H1 (cell line): ENCODE data around the gene PRKN. TPM values are rescaled to one million over a fixed set of nuclear protein-coding genes. Genes with fewer than 3 reads are reported as not detected.

Experiments
- CHD7 ChIP-seq: fragments of 300-600 bp; sonication (generic); IDR thresholded peaks from 2 replicates; pipeline ENCODE4 v1.7.1; 2012; ENCODE audit warnings: low read length, moderate library complexity, mild to moderate bottlenecking, inconsistent platforms; ENCODE audit not compliant: insufficient replicate concordance
- CTBP2 ChIP-seq: IDR thresholded peaks from 2 replicates; pipeline ENCODE4 v1.7.0; 2011; ENCODE audit warnings: borderline replicate concordance, mild to moderate bottlenecking, moderate library complexity, mixed read lengths, low read length; ENCODE audit not compliant: insufficient read depth, insufficient read length
- EZH2 ChIP-seq: fragments of 200-600 bp; sonication (generic); IDR thresholded peaks from 2 replicates; pipeline ENCODE4 v1.7.1; 2012; ENCODE audit warnings: low read depth, mild to moderate bottlenecking, moderate library complexity, low read length, inconsistent platforms; ENCODE audit not compliant: severe bottlenecking
- FOSL1 ChIP-seq: IDR thresholded peaks from 2 replicates; pipeline ENCODE4 v1.6.1; 2011; ENCODE audit warnings: mild to moderate bottlenecking, low read depth, low read length, moderate library complexity; ENCODE audit not compliant: insufficient read depth
- GABPA ChIP-seq: IDR thresholded peaks from 2 replicates; pipeline ENCODE4 v1.6.1; 2011; ENCODE audit warnings: mild to moderate bottlenecking, low read length, moderate library complexity, borderline replicate concordance; ENCODE audit not compliant: insufficient read depth
- HDAC6 ChIP-seq: IDR thresholded peaks from one replicate; pipeline ENCODE4 v1.7.1; 2012; ENCODE audit warnings: low read depth, mild to moderate bottlenecking, inconsistent platforms, low read length, moderate library complexity
- KDM1A ChIP-seq: fragments of 200-600, 300-600 bp; sonication (generic); IDR thresholded peaks from 2 replicates; pipeline ENCODE4 v1.7.1; 2016; ENCODE audit warnings: mild to moderate bottlenecking, low read length, borderline replicate concordance
- NRF1 ChIP-seq: IDR thresholded peaks from 2 replicates; pipeline ENCODE4 v1.6.1; 2011; ENCODE audit warnings: mild to moderate bottlenecking, low read depth, low read length, improper control_type of control experiment
- POU5F1 ChIP-seq: IDR thresholded peaks from 2 replicates; pipeline ENCODE4 v1.6.1; 2011; ENCODE audit warnings: low read depth, mild to moderate bottlenecking, low read length, moderate library complexity
- SRF ChIP-seq: IDR thresholded peaks from 2 replicates; pipeline ENCODE4 v1.6.1; 2011; ENCODE audit warnings: mild to moderate bottlenecking, low read depth, low read length, moderate library complexity
- TAF1 ChIP-seq: IDR thresholded peaks from 2 replicates; pipeline ENCODE4 v1.6.1; 2011; ENCODE audit warnings: mild to moderate bottlenecking, low read depth, low read length
- polyA plus RNA-seq, 7 experiments: library from polyadenylated mRNA; depleted of rRNA in 3 of 7; stranded (reverse) in 5 of 7; unstranded in 2 of 7; fragments of >200 nt in 5 of 7; fragments of 200-250 nt in 2 of 7; gene quantifications; 1 replicate in 5 of 7; 2 replicates in 1 of 7; 4 replicates in 1 of 7; pipeline versions ENCODE4 v1.2.1 to v1.2.3, GENCODE V29; 2011 to 2013; ENCODE audit warnings: missing spikeins in 2 of 7, mixed read lengths in 2 of 7
- total RNA-seq: library from RNA; stranded (reverse); fragmentation: NEBNext Ultra II Directional; extraction: Animal tissue kit (Norgen Biotek cat#: 25700); gene quantifications from 2 replicates; pipeline ENCODE4 v1.2.1, GENCODE V29; 2021

The PRKN gene
- total and polyA plus RNA-seq, 2 of the 8 experiments (the other 6 are each of a cell fraction or from before 2014, with no cell fraction given), result 0.13 to 0.29 TPM

GRCh38 chr6:161414180-161414579, 1313.4 kb downstream of the PRKN start (continued):
- TF ChIP-seq CHD7, result no peak
- TF ChIP-seq POU5F1, result no peak
- no peak for TF ChIP-seq HDAC6
- TF ChIP-seq EZH2, result no peak
- TF ChIP-seq TAF1, result no peak
- TF ChIP-seq SRF, result no peak
- TF ChIP-seq FOSL1, result no peak
- no peak for TF ChIP-seq NRF1
- TF ChIP-seq KDM1A, result no peak
- no peak for TF ChIP-seq CTBP2
- TF ChIP-seq GABPA, result no peak
